ENCODE data around the gene DNMT1.

- TF ChIP-seq CTCF (IDR thresholded peaks at IDR 0.05): no peak
- TF ChIP-seq EZH2 (IDR thresholded peaks at IDR 0.05; ENCODE audit: borderline replicate concordance, insufficient read depth, low read depth, low read length, poor library complexity, severe bottlenecking): no peak
These were observed 31.7 kb upstream of the DNMT1 start for GRCh38 chr19:10226376-10227025.
